ENCODE results near the gene NCAPG2.

NCAPG2 gene

DNA sequence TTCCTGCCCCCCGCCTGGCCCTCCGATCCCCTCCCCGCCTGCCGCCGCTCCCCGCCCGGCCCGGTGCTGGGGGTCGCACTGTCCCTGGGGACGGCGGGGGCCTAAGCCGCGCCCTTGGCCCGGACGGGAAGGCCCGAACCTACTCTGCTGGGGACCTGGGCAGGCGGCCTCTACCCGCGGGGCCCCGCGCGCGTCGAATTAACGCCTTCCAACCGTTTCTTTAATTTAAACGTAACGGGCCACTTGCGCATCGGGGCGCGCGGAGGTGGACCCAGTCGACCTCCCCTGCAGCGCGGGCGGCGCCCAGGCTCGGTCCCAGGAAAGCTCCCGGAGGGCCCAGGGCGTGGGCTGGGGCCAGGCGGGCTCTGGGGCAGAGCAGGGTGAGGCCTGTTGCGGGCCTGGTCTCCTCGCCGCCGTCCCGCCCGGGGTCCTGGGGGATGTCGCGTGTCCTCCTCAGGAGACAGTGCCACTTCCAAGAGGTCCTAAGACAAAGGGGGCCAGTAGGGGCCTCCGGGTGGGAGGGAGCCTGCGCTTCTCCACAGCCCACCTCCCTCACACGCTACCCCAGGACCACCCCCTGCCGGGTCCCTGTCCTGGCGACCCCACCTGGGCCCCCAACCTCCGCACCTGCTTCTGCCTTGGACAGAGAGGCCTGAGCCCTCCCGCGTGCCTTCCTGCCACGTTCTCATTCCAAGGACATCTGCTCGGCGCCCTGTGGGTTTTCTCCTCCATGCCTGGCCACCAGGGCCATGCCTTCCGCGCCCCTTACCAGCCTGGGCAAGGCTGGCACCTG, 116.3 kb downstream of the NCAPG2 start:
- TF ChIP-seq, protein P1, sequence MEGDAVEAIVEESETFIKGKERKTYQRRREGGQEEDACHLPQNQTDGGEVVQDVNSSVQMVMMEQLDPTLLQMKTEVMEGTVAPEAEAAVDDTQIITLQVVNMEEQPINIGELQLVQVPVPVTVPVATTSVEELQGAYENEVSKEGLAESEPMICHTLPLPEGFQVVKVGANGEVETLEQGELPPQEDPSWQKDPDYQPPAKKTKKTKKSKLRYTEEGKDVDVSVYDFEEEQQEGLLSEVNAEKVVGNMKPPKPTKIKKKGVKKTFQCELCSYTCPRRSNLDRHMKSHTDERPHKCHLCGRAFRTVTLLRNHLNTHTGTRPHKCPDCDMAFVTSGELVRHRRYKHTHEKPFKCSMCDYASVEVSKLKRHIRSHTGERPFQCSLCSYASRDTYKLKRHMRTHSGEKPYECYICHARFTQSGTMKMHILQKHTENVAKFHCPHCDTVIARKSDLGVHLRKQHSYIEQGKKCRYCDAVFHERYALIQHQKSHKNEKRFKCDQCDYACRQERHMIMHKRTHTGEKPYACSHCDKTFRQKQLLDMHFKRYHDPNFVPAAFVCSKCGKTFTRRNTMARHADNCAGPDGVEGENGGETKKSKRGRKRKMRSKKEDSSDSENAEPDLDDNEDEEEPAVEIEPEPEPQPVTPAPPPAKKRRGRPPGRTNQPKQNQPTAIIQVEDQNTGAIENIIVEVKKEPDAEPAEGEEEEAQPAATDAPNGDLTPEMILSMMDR (IDR thresholded peaks at IDR 0.05; ENCODE audit: low read depth, low read length) = no peak
- no peak for DNase-seq (ENCODE audit: low read depth in 2 of 2)
- peak overlapping the region; percentile 19 to 24 for H3K4me3 ChIP-seq (replicated peaks in 1 of 2; ENCODE audit: low read depth in 2 of 2, low read length in 2 of 2)

DNA sequence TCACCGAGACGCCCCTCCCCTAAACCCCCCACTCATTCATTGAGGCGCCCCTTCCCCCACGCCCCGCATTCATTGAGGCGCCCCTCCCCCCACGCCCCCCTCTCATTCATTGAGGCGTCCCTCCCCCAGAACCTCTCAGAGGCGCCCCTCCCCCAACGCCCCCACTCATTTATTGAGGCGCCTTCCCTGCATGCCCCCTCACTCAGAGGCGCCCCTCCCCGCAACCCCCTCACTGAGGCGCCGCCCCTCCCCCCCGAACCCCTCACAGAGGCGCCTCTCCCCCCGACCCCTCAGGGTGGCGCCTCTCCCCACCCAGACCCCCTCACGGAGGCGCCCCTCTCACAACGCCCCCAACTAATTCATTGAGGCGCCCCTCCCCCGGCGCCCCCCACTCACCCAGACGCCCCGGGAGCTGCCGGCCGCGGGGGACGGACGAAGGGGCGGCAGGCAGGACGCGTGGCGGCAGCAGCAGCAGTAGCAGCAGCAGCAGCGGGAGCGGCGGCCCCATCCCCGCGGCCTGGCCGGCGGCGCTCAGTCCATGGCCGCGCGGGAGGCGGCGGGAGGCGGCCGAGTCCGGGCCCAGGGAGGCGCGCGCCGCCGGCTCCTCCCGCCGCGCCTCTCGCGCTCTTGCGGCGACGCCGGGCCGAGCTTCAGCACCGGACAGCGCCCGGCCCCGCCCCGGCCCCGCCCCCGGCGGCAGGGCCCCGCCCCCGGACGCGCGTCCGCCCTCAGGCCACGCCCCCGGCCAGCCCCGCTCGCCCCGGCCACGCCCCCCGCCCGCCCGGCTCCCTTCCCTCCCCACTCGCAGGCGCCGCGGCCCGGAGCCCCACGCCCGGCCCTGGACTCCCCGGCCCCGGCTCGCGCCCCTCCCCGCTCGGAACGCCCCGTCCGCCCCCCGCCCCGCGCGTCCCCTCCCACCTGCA, 117.2 kb downstream of the NCAPG2 start, which contains the start of gene PTPRN2:
Gene PTPRN2, minus strand, starts transcription at position 662 of the 923 bp plus-strand sequence.
- peak; percentile 46 to 76 for DNase-seq (ENCODE audit: low read depth in 2 of 2)
- TF ChIP-seq, protein P1 (IDR thresholded peaks at IDR 0.05; ENCODE audit: low read depth, low read length) = no peak
- H3K4me3 ChIP-seq (replicated peaks in 1 of 2; ENCODE audit: low read depth in 2 of 2, low read length in 2 of 2) = peak within 1 kb of the TSS; percentile 19 to 24

DNA sequence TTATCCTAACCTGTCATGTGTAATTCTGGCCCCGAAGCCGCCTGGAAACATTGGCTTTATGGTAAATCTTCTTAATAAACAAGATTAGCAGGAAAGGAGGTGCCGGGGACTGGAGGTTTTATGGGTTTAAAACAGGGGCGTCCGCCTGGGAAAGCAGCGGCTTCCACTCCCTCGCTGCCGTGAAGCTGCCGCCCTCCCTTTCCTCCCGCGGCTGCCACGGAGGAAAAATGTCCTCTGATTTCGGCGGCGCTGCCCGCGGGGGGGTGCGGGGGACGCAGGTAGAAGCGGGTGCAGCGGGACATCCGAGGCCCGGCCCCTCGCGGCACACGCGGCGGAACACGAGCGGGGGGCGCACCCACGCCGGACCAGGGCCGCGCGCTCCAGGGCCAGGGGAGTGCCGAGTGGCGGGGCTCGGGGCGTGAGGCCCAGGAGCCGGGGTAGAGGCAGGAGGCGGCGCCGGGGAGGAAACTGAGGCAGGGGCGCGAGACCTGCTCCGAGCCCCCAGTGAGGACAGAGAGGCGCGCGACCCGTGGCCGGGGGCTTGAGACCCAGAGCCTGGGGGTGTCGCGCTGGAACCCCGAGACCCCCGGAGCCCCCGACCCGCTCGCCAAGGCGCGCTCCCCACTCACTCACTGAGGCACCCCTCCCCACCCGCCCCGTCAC, 118.0 kb downstream of the NCAPG2 start:
- TF ChIP-seq, protein P1 (IDR thresholded peaks at IDR 0.05; ENCODE audit: low read depth, low read length) = no peak

DNA sequence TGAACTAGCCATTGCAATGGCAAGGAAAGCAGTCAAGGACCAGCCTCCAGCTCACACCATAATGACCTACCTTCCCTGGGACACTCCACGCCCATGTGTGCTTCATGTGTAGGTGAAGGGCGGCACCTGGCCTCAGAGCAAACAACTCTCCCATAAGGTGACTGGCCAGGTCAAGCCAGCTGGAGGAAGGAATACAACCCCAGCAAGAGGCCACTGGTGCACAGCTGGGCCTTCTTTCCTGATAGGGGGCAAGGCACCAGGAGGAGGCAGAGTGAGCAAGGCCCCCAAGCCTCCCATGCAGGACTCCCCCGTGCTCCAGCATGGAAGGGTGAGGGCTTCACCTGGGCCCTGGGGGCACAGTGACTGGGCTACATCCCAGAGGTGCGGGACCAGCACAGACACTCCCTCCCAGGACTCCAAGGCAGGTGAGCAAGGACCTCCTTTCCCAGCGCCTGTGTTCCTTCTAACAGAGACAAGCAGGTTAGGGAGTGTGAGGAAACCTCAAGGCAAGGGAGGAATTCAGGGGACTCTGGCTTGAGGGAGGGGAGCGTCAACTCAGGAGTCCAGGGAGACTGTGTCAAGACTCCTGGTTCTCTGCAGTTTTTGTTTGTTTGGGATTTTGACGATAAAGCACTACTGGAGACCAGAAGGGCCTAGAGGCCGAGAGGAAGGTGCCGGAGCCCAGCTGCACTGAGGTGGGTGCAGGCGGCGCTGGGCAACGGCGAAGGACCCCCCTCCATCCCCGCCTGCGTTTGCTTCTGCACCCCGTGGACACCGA, 118.7 kb downstream of the NCAPG2 start:
- TF ChIP-seq, protein P1 (IDR thresholded peaks at IDR 0.05; ENCODE audit: low read depth, low read length) = no peak
- H3K4me3 ChIP-seq (replicated peaks in 1 of 2; ENCODE audit: low read depth in 2 of 2, low read length in 2 of 2) = no peak overlapping the region
- DNase-seq (ENCODE audit: low read depth in 2 of 2) = no peak

More for the DNA sequence above, 118.0 kb downstream of the NCAPG2 start:
- no peak overlapping the region for H3K4me3 ChIP-seq (replicated peaks in 1 of 2; ENCODE audit: low read depth in 2 of 2, low read length in 2 of 2)
- no peak for DNase-seq (ENCODE audit: low read depth in 2 of 2)

DNA sequence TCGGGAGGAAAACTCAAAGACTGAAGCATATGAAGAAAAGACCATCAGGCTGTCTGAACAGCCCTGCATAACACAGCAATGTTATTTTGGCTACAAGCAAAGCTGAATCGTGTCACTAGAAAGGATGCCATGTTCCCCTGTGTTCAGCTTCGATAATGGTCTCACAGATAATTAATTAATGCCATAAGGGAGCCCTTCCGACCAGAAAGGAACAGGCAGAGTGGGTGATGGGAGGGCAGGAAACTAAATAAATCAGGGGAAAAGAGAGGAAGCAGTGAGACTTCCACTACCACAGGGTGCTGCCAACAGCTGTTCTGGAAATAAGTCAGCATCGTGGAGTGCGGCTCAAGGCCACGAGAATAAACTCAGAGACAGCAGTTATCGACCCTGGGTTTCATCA, 120.2 kb downstream of the NCAPG2 start:
- DNase-seq (ENCODE audit: low read depth in 2 of 2) = no peak
- TF ChIP-seq, protein P1 (IDR thresholded peaks at IDR 0.05; ENCODE audit: low read depth, low read length) = no peak

DNA sequence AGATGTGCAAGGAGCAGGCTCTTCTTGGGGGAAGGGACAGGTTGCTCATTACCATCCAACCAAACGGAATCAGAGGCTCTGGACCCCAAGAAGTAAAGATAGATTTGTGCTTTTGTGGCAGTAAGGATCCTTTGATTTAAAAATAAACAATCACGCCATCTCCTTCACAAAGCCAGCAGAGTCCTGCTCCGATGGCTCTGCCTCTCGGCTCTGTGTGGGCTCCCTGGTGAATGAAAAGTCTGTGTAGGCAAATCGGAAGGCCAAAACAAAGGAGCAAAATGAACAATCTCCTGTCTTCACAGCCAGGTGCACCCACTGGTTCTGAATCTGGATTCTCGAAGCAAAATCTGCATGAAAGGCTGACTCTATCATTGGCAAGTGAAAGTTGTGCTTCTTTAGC, 120.8 kb downstream of the NCAPG2 start:
- TF ChIP-seq, protein P1 (IDR thresholded peaks at IDR 0.05; ENCODE audit: low read depth, low read length) = no peak
- DNase-seq (ENCODE audit: low read depth in 2 of 2) = no peak
- H3K4me3 ChIP-seq (replicated peaks in 1 of 2; ENCODE audit: low read depth in 2 of 2, low read length in 2 of 2) = no peak overlapping the region

More for the DNA sequence above, 120.2 kb downstream of the NCAPG2 start:
- H3K4me3 ChIP-seq (replicated peaks in 1 of 2; ENCODE audit: low read depth in 2 of 2, low read length in 2 of 2) = no peak overlapping the region

Measured in cardiac fibroblast (primary cell).